ENCODE results near the gene ERAL1.

Gene ERAL1

GRCh38 chr17:28865946-28866752 is 11.3 kb downstream of the ERAL1 start:
- TF ChIP-seq REST (IDR thresholded peaks at IDR 0.05; ENCODE audit: insufficient read depth in 1 of 2, low read depth in 2 of 2, low read length in 2 of 2) (no peak), POLR2AphosphoS5 (IDR thresholded peaks at IDR 0.05; ENCODE audit: low read depth, low read length) (no peak), TAF1 (IDR thresholded peaks at IDR 0.05; ENCODE audit: borderline replicate concordance, insufficient read depth, low read length) (no peak), SIN3A (IDR thresholded peaks at IDR 0.05; ENCODE audit: borderline replicate concordance, insufficient read depth, low read length) (no peak), FOXP2 (optimal IDR thresholded peaks at IDR 0.05; ENCODE audit: borderline replicate concordance, extremely low read depth, extremely low read length, insufficient read depth) (no peak)

- TF ChIP-seq POLR2AphosphoS5 (IDR thresholded peaks at IDR 0.05; ENCODE audit: low read depth, low read length) (no peak), REST (IDR thresholded peaks at IDR 0.05; ENCODE audit: insufficient read depth in 1 of 2, low read depth in 2 of 2, low read length in 2 of 2) (no peak), SIN3A (IDR thresholded peaks at IDR 0.05; ENCODE audit: borderline replicate concordance, insufficient read depth, low read length) (no peak), TAF1 (IDR thresholded peaks at IDR 0.05; ENCODE audit: borderline replicate concordance, insufficient read depth, low read length) (no peak), FOXP2 (optimal IDR thresholded peaks at IDR 0.05; ENCODE audit: borderline replicate concordance, extremely low read depth, extremely low read length, insufficient read depth) (no peak)
Observed at GRCh38 chr17:28867276-28867675, 12.5 kb downstream of the ERAL1 start.

GRCh38 chr17:28871056-28871579 is 16.3 kb downstream of the ERAL1 start:
- no peak for TF ChIP-seq FOXP2 (optimal IDR thresholded peaks at IDR 0.05; ENCODE audit: borderline replicate concordance, extremely low read depth, extremely low read length, insufficient read depth)
- no peak for TF ChIP-seq TAF1 (IDR thresholded peaks at IDR 0.05; ENCODE audit: borderline replicate concordance, insufficient read depth, low read length)
- no peak for TF ChIP-seq SIN3A (IDR thresholded peaks at IDR 0.05; ENCODE audit: borderline replicate concordance, insufficient read depth, low read length)
- no peak for TF ChIP-seq POLR2AphosphoS5 (IDR thresholded peaks at IDR 0.05; ENCODE audit: low read depth, low read length)
- no peak for TF ChIP-seq REST (IDR thresholded peaks at IDR 0.05; ENCODE audit: insufficient read depth in 1 of 2, low read depth in 2 of 2, low read length in 2 of 2)

GRCh38 chr17:28873839-28874238 is 19.0 kb downstream of the ERAL1 start:
- TF ChIP-seq TAF1 (IDR thresholded peaks at IDR 0.05; ENCODE audit: borderline replicate concordance, insufficient read depth, low read length) (no peak), POLR2AphosphoS5 (IDR thresholded peaks at IDR 0.05; ENCODE audit: low read depth, low read length) (no peak), FOXP2 (optimal IDR thresholded peaks at IDR 0.05; ENCODE audit: borderline replicate concordance, extremely low read depth, extremely low read length, insufficient read depth) (no peak), REST (IDR thresholded peaks at IDR 0.05; ENCODE audit: insufficient read depth in 1 of 2, low read depth in 2 of 2, low read length in 2 of 2) (no peak), SIN3A (IDR thresholded peaks at IDR 0.05; ENCODE audit: borderline replicate concordance, insufficient read depth, low read length) (no peak)
